ENCODE results near the gene AHCYL2. TPM values are rescaled to one million over a fixed set of nuclear protein-coding genes. Genes with fewer than 3 reads are reported as not detected.

The AHCYL2 gene
- total RNA-seq, 1 experiment from 2014 or later, result 23.2 TPM

GRCh38 chr7:129279757-129280156, 54.9 kb downstream of the AHCYL2 start:
- no peak overlapping the region for H3K18ac ChIP-seq (ENCODE audit: insufficient read length, low read depth, low read length)
- H4K20me1 ChIP-seq (ENCODE audit: control insufficient read depth, insufficient read depth, insufficient read length), result no peaks in the 10 kb centered on the region
- H2BK20ac ChIP-seq (ENCODE audit: low read depth, low read length, poor library complexity, severe bottlenecking), result no peak overlapping the region
- H3T11ph ChIP-seq (ENCODE audit: low read length), result no peak overlapping the region
- no peak overlapping the region for H4K8ac ChIP-seq (replicated peaks; ENCODE audit: insufficient read length, low read depth, low read length)
- Mint-ChIP-seq H3K36me3 (ENCODE audit: insufficient read depth in 1 of 3, low read depth in 3 of 3) (peaks cover 0 to 5% (median under 1%) of the 10 kb centered on the region in 3 experiments; a peak in 4 of 7 replicates), H3K27ac (peak overlapping the region in 2 of 3 experiments; percentile 36 to 54; a peak in 2 of 7 replicates), H3K4me1 (peaks cover 24 to 28% of the 10 kb centered on the region in 2 experiments), H3K4me3 (no peak overlapping the region), H3K9me3 (no peaks in the 10 kb centered on the region), H3K27me3 (ENCODE audit: low read depth) (no peaks in the 10 kb centered on the region)
- WGBS (ENCODE audit: extremely low coverage, insufficient read length, low lambda C conversion rate), result no CpG with 5 or more reads among the region's 3 CpGs
- no peak overlapping the region for H2AFZ ChIP-seq (ENCODE audit: low read length)
- H3K23ac ChIP-seq (ENCODE audit: insufficient read length, low read depth, low read length), result no peak overlapping the region
- no peak overlapping the region for H2AK5ac ChIP-seq (ENCODE audit: insufficient read length, low read length)
- DNase-seq, result no peak
- H3K4me2 ChIP-seq (ENCODE audit: insufficient read depth, insufficient read length, low read length), result no peak overlapping the region
- TF ChIP-seq CTCF (conservative IDR thresholded peaks at IDR 0.05), result no peak
- no peaks in the 10 kb centered on the region for H3K27me3 ChIP-seq (ENCODE audit: insufficient read depth, low read length)
- H3K9ac ChIP-seq (ENCODE audit: extremely low read depth, insufficient read length, low read length), result no peak overlapping the region
- no peak overlapping the region for H4K91ac ChIP-seq (ENCODE audit: insufficient read length, low read depth, low read length)
- no peak overlapping the region for H2BK12ac ChIP-seq (ENCODE audit: insufficient read length, low read depth, low read length)
- H3K27ac ChIP-seq (ENCODE audit: insufficient read length, low read depth, low read length), result no peak overlapping the region
- no peaks in the 10 kb centered on the region for H3K79me1 ChIP-seq (ENCODE audit: insufficient read depth, low read depth, low read length, poor library complexity, severe bottlenecking)
- no peak overlapping the region for H3K14ac ChIP-seq (ENCODE audit: insufficient read depth, low read length)
- H3K4me1 ChIP-seq (ENCODE audit: insufficient read depth, low read length), result peaks cover 3% of the 10 kb centered on the region; the same call in 1 of the 2 replicates
- no peaks in the 10 kb centered on the region for H3K9me3 ChIP-seq (ENCODE audit: control insufficient read depth, low read depth, low read length)
- no peak overlapping the region for H3K56ac ChIP-seq (ENCODE audit: insufficient read length, low read depth, low read length)
- no peak overlapping the region for H3K4ac ChIP-seq (ENCODE audit: low read depth, low read length)
- no peak overlapping the region for H2BK120ac ChIP-seq (ENCODE audit: low read depth, low read length, poor library complexity, severe bottlenecking)
- no peaks in the 10 kb centered on the region for H3K23me2 ChIP-seq (ENCODE audit: insufficient read length, low read depth, low read length, poor library complexity, severe bottlenecking)
- no peak overlapping the region for H2BK5ac ChIP-seq (ENCODE audit: insufficient read length, low read length)
- no peak overlapping the region for H2BK15ac ChIP-seq (ENCODE audit: low read depth, low read length)
- no peaks in the 10 kb centered on the region for H3K79me2 ChIP-seq (ENCODE audit: insufficient read depth, low read length)
- no peak overlapping the region for H4K5ac ChIP-seq (ENCODE audit: insufficient read length, low read depth, low read length)

All from H9 (cell line).